NCI-H2171 (cell line): ENCODE results near the gene ARF1.

Experiments
- DNase-seq: peaks from one replicate; lab custom pipeline; 2025; lab: John Stamatoyannopoulos, UW

ARF1 gene

GRCh38 chr1:228050571-228051231 lies 31.8 kb upstream of the ARF1 start:
- no peak for DNase-seq

- DNase-seq: no peak
These were observed 24.1 kb upstream of the ARF1 start for GRCh38 chr1:228058172-228058948.

- no peak for DNase-seq
These were observed 23.4 kb upstream of the ARF1 start for GRCh38 chr1:228058949-228059633.

GRCh38 chr1:228059634-228060457 lies 22.7 kb upstream of the ARF1 start:
- peak; percentile 61 for DNase-seq

- no peak for DNase-seq
These were observed 21.9 kb upstream of the ARF1 start for GRCh38 chr1:228060458-228061190.

GRCh38 chr1:228061411-228062084 lies 21.0 kb upstream of the ARF1 start:
- DNase-seq: no peak

- DNase-seq: no peak
These were observed 20.3 kb upstream of the ARF1 start for GRCh38 chr1:228062085-228062791.

GRCh38 chr1:228062812-228063211 lies 19.7 kb upstream of the ARF1 start:
- no peak for DNase-seq

GRCh38 chr1:228063251-228064191 lies 19.0 kb upstream of the ARF1 start:
- DNase-seq: no peak

- DNase-seq: no peak
These were observed 18.2 kb upstream of the ARF1 start for GRCh38 chr1:228064296-228064695.

GRCh38 chr1:228064741-228065542 lies 17.6 kb upstream of the ARF1 start:
- no peak for DNase-seq

GRCh38 chr1:228065543-228066347 lies 16.8 kb upstream of the ARF1 start:
- DNase-seq: no peak

- no peak for DNase-seq
These were observed 16.1 kb upstream of the ARF1 start for GRCh38 chr1:228066416-228066815.

GRCh38 chr1:228066891-228067654 lies 15.4 kb upstream of the ARF1 start:
- DNase-seq: no peak

- DNase-seq: no peak
These were observed 14.1 kb upstream of the ARF1 start for GRCh38 chr1:228068359-228068758.

GRCh38 chr1:228070173-228070572 lies 12.3 kb upstream of the ARF1 start:
- no peak for DNase-seq

GRCh38 chr1:228070851-228071250 lies 11.7 kb upstream of the ARF1 start:
- DNase-seq: no peak
